Panc1 (cell line): Measurements from ENCODE around the gene FAM228B. TPM values are rescaled to one million over a fixed set of nuclear protein-coding genes. Genes with fewer than 3 reads are reported as not detected.
"Not testable (repeated sequence)": the region's sequence is repeated elsewhere in the genome, so short reads cannot be mapped to it uniquely, and the experiment has no call there.

ENCODE experiments used
- ATAC-seq: fragments of 200-7000 bp; cut with Tn5 transposase; 2 replicates; pipeline ENCODE4 v1.9.1; 2020; ENCODE audit warnings: mild to moderate bottlenecking, moderate library complexity
- BruUV-seq: library from RNA; stranded (reverse); fragments of 400-500 nt; replicated peaks from 2 replicates; lab custom pipeline; 2021; lab: Mats Ljungman, UMichigan
- CTCF ChIA-PET: fragments of 300-600 bp; sonication (Branson Sonifier 250); formaldehyde crosslinking; loops from one replicate; lab custom pipeline; 2022; ENCODE audit warnings: antibody characterized with exemption; lab: Charles Lee
- POLR2A ChIA-PET: fragments of 300-600 bp; sonication (Branson Sonifier 250); formaldehyde crosslinking; loops from one replicate; lab custom pipeline; 2022; ENCODE audit warnings: antibody characterized with exemption; lab: Charles Lee
- DNase-seq: peaks from one replicate; pipeline ENCODE4 v3.0.0-alpha.2; 2010; ENCODE audit warnings: low read depth, low spot score
- H3K27ac ChIP-seq: 2 replicates; pipeline ENCODE4 v1.5.1; 2011; ENCODE audit warnings: mild to moderate bottlenecking, low read length, inconsistent platforms
- H3K27me3 ChIP-seq: fragments of 200-500 bp; sonication (Bioruptor generic); 2 replicates; pipeline ENCODE4 v1.6.0; 2014; ENCODE audit warnings: low read length, inconsistent platforms; ENCODE audit not compliant: control insufficient read depth, insufficient read depth
- H3K36me3 ChIP-seq: fragments of 200-500 bp; sonication (Bioruptor generic); 2 replicates; pipeline ENCODE4 v1.5.1; 2014; ENCODE audit warnings: inconsistent platforms, mild to moderate bottlenecking, low read length, moderate library complexity; ENCODE audit not compliant: control insufficient read depth, insufficient read depth
- H3K4me1 ChIP-seq: 2 replicates; pipeline ENCODE4 v1.5.1; 2011; ENCODE audit warnings: inconsistent platforms, mild to moderate bottlenecking, low read length, moderate library complexity; ENCODE audit not compliant: control insufficient read depth, insufficient read depth
- H3K4me3 ChIP-seq, 2 experiments: 2 replicates each; pipeline ENCODE4 v1.5.1; 2011 to 2012; ENCODE audit warnings: low read depth in 2 of 2, low read length in 2 of 2, mild to moderate bottlenecking in 2 of 2, inconsistent platforms in 1 of 2, moderate library complexity in 1 of 2
- H3K9me3 ChIP-seq: fragments of 200-500 bp; sonication (Bioruptor generic); 2 replicates; pipeline ENCODE4 v1.5.1; 2014; ENCODE audit warnings: low read depth, mild to moderate bottlenecking, inconsistent platforms, low read length, moderate library complexity; ENCODE audit not compliant: control insufficient read depth, insufficient read depth
- CTCF ChIP-seq: fragments of 450-650 bp; IDR thresholded peaks from 2 replicates; pipeline ENCODE4 v1.5.1; 2017; ENCODE audit warnings: mild to moderate bottlenecking
- POLR2AphosphoS5 ChIP-seq: IDR thresholded peaks from 2 replicates; pipeline ENCODE4 v1.6.1; 2012; ENCODE audit warnings: mild to moderate bottlenecking, low read depth, low read length, moderate library complexity
- REST ChIP-seq, 2 experiments: IDR thresholded peaks; 2 replicates each; pipeline ENCODE4 v1.6.1; 2011 to 2012; ENCODE audit warnings: low read depth in 2 of 2, control low read depth in 1 of 2, low read length in 1 of 2, mild to moderate bottlenecking in 1 of 2, moderate library complexity in 1 of 2; ENCODE audit not compliant: insufficient read depth in 1 of 2
- SIN3A ChIP-seq: IDR thresholded peaks from 2 replicates; pipeline ENCODE4 v1.6.1; 2012; ENCODE audit warnings: low read depth, mild to moderate bottlenecking, low read length, moderate library complexity, borderline replicate concordance; ENCODE audit not compliant: insufficient read depth
- TCF7L2 ChIP-seq: IDR thresholded peaks from 2 replicates; pipeline ENCODE4 v1.6.1; 2011; ENCODE audit warnings: mild to moderate bottlenecking, low read depth, low read length, inconsistent platforms
- in situ Hi-C: cut with HindIII; loops from 2 replicates; pipeline ENCODE4 v1.10.0; 2016; ENCODE audit warnings: low sequenced_read_pairs, low pct_unique_long_range_greater_than_20kb
- intact Hi-C: fragments of 100-400 bp; cut with micrococcal nuclease; formaldehyde crosslinking; loops from one replicate; pipeline ENCODE4 v1.10.0; 2022; ENCODE audit not compliant: unreplicated experiment
- total RNA-seq: library from RNA; stranded (reverse); gene quantifications from one replicate; pipeline ENCODE4 v1.2.1, GENCODE V29; 2021; ENCODE audit not compliant: unreplicated experiment

The FAM228B gene
- total RNA-seq, 1 experiment from 2014 or later, result 23.0 TPM

GRCh38 chr2:24191156-24191555 lies 67.9 kb downstream of the FAM228B start:
- Histone ChIP-seq H3K27ac (no peak overlapping the region), H3K4me3 (no peak overlapping the region), H3K9me3 (no peaks in the 10 kb centered on the region), H3K27me3 (no peaks in the 10 kb centered on the region), H3K36me3 (no peaks in the 10 kb centered on the region), H3K4me1 (no peaks in the 10 kb centered on the region)
- ChIA-PET POLR2A (no interaction called here), CTCF (no interaction called here)
- no peak for TF ChIP-seq CTCF
- TF ChIP-seq TCF7L2, result no peak
- no peak for TF ChIP-seq POLR2AphosphoS5
- no peak for TF ChIP-seq SIN3A
- no peak for TF ChIP-seq REST (IDR thresholded peaks at IDR 0.05; ENCODE audit: insufficient read depth in 1 of 2, low read depth in 2 of 2, low read length in 1 of 2)
- in situ Hi-C loops, result no loop called here
- DNase-seq, result no peak
- no peak for ATAC-seq
- intact Hi-C loops, result no loop called here
- BruUV-seq, result no TSS peak

- no TSS peak for BruUV-seq
- no peak overlapping the region for H3K27ac ChIP-seq
- TF ChIP-seq CTCF (no peak), REST (IDR thresholded peaks at IDR 0.05; ENCODE audit: insufficient read depth in 1 of 2, low read depth in 2 of 2, low read length in 1 of 2) (no peak), SIN3A (no peak), POLR2AphosphoS5 (no peak), TCF7L2 (no peak)
- intact Hi-C loops (no loop called here), in situ Hi-C loops (no loop called here)
- no peaks in the 10 kb centered on the region for H3K9me3 ChIP-seq
- H3K4me1 ChIP-seq, result no peaks in the 10 kb centered on the region
- no peak for ATAC-seq
- no peak for DNase-seq
- H3K4me3 ChIP-seq, result no peak overlapping the region
- H3K36me3 ChIP-seq, result no peaks in the 10 kb centered on the region
- POLR2A ChIA-PET, result no interaction called here
- no peaks in the 10 kb centered on the region for H3K27me3 ChIP-seq
- CTCF ChIA-PET, result no interaction called here
Observed at GRCh38 chr2:24191848-24192247, 68.6 kb downstream of the FAM228B start.

GRCh38 chr2:24197213-24197612 lies 73.9 kb downstream of the FAM228B start:
- DNase-seq, H3K27ac ChIP-seq, CTCF ChIA-PET, BruUV-seq, H3K4me3 ChIP-seq, ATAC-seq, H3K27me3 ChIP-seq, H3K36me3 ChIP-seq, in situ Hi-C loops, H3K9me3 ChIP-seq, H3K4me1 ChIP-seq, POLR2A ChIA-PET, intact Hi-C loops: not testable (repeated sequence)
